SHP77 (cell line): ENCODE measurements around the gene EBF3.
A peak's percentile ranks its signal among the peaks of the same experiment; 100 is the strongest.

Experiments used
- DNase-seq, 2 experiments: peaks; one replicate each; lab custom pipeline; 2025; lab: John Stamatoyannopoulos, UW

EBF3 gene

DNA sequence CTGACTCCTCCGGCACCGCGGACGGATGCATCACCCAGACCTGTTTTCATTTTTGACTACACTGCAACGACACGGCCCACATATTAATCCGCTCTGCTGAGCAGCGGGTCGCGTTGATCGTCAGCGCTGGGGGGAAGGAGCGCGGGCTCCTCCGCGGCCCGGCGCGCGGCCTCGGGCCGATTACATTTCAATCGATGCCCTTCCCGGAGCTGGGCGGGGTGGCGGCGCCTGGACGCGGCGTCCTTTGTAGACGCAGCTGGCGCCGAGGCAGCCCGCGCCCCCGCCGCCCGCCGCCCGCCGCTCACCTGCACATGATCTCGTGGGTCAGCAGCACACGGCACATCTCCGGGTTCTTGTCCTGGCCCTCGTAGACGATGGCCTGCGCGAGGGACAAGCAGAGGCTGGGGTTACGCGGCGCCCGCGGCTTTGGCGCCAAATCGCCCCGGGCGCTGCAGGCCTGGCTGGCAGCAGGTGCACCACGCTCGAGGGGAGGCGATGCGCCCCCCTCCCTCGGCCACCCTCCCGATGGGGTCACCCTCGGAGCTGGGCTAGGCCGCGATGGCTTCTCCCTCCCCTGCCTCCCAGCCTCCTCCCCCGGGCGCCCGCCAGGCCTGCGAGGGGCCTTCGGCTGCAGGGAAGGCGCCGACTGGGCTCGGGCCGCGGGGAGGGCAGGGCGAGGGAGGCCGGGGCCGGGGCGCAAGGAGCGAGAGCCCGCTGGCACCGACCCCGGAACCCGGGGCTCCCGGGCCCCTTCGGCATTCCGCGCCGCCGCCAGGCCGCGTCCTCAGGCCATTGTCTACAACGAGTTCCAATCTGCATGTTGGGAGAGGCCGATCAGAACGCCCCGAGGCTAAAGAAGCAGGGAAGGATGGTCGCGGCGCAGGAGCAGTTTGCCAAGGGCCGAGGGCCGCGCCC, 5.2 kb downstream of the EBF3 start:
- no peak for DNase-seq

DNA sequence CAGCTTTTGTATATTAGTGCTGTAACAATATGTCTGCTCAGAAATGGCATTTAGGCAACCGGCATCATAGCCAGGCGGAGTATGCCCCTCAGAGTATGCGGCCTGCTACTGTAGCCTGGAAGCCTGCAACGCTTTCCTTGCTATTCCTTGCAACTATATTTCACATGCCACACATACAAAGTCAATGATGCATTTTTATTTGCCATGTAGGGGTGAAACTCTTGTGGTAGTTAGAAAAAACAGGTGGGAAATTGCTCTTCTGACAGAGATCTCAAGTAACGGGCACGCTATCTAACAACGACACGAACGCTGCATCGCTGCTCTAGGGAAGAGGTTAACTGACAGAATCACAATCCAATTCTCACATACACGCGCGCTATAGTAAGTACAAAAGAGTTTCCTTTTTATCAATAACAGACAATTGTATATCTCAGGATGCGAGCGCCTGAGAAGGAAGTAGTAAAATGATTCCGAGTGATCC, 5.9 kb downstream of the EBF3 start:
- DNase-seq: no peak

DNA sequence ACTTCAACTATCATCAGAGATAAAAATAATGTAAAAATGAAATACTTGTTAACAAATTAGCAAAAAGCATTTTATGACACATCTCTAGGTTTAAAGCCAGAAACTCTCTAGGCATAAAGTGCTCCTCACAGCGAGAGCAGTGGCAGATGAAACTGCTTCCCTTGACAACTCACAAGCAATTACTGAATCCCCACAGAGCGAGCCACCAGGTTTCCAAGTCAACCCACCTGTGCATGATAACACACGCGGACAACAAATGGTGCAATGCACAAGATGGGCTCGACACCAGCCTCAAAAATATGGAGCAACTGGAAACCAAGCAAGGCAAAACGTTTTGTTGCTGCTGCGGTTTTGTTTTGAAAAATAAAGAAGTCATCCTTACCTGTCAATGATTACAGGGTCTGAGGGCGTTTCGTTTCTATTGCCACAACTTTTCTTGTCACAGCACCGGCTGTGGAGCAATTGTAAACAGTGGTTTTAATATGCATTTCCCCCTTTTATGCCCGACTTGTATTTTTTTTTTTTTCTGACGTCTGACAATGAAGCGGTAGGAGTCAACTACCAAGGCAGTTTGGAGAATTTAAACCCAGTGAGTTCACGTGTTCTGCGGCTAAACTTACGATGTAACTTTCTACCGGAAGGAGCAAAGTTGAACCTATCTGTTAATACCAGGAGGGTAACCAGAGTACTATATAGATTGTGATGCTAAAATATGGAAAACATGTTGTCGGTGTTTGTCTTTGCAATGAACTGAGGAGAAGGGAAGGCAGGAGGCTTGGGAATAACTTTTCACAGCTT, 7.0 kb downstream of the EBF3 start:
- DNase-seq: no peak

GRCh38 chr10:129956286-129956670, 7.8 kb downstream of the EBF3 start:
- no peak for DNase-seq

GRCh38 chr10:129955601-129956285, 8.3 kb downstream of the EBF3 start:
- DNase-seq: peak in 1 of 2 experiments; percentile 10

DNA sequence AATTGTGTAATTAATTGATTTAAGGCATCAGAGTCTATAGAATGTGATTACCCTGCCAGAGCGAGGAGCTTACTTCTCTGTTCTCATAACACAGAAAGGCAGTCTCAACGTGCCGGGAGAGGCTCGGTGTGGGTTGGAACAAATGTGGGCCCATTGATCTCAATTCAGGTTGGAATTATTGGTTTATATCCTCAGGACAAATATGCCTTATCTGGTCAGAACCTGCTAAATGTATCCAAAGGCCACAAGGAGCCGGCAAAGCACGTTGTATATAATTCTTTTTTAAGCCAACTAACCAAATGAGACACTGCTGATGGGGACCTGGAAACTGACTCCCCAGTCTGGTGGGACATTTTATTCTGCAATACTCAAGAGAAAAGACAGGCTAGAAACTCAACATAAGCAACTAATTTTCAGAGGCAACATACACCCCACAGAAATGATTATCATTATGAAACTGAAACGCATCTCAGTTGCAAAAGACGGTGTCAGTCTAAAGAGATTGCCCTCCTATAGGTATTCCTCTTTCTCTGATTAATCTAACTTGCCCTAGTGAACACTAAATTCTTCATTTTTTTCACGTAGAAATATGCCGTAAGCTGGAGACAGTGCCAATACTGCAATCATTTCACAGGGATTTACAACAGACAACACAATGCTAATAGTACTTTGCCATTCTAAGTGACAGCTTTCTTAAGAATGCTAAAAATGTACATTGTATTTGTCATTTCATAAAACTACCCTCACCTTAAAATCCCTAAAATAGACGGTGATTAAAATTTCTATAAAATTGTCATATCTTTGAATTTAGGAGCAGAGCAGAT, 9.4 kb downstream of the EBF3 start:
- no peak for DNase-seq

DNA sequence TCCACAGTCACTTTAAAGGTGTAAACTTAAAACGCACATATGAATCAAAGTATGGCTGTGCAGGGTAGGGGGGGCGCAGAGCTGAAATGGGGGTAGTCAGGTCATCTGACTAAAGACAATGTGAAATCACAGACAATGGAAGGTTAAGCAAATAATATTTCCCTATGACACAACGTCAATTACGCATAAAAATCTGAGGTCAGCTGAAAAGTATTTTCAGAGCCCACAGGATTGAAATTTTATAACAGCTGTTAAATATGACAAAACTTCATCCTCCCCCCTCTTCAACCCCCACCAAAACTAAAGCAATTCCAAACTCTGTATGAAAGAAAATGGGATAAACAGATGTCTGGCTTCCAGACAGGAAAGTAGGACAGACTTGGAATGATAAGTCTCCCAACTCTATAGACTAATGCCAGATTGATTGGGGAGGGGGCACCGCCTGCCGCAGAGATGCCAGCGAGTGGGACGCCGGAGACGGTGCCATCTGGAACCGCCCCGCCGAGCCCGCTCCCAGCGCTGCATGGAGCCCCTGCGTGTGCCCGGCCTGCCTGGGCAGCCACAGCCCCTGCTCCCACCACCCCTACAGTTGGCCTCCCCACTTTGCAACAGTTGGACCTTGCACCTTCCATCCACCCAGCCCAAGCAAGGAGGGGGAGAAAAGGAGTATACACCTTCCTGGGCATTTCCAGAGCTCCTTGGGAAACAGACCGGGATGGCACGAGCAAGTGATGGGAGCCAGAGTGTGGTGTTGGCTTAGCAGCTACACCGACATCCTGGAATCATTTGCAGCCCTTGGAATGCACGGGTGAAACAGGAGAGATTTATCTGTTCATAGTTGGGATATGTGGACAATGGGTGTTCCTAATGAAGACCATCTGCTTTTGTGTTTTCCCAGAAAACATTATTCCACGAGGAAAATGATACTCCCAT, 10.7 kb downstream of the EBF3 start:
- DNase-seq: no peak

GRCh38 chr10:129952378-129953118, 11.5 kb downstream of the EBF3 start:
- DNase-seq: no peak

- no peak for DNase-seq
Measured at GRCh38 chr10:129951970-129952265, 12.2 kb downstream of the EBF3 start.

DNA sequence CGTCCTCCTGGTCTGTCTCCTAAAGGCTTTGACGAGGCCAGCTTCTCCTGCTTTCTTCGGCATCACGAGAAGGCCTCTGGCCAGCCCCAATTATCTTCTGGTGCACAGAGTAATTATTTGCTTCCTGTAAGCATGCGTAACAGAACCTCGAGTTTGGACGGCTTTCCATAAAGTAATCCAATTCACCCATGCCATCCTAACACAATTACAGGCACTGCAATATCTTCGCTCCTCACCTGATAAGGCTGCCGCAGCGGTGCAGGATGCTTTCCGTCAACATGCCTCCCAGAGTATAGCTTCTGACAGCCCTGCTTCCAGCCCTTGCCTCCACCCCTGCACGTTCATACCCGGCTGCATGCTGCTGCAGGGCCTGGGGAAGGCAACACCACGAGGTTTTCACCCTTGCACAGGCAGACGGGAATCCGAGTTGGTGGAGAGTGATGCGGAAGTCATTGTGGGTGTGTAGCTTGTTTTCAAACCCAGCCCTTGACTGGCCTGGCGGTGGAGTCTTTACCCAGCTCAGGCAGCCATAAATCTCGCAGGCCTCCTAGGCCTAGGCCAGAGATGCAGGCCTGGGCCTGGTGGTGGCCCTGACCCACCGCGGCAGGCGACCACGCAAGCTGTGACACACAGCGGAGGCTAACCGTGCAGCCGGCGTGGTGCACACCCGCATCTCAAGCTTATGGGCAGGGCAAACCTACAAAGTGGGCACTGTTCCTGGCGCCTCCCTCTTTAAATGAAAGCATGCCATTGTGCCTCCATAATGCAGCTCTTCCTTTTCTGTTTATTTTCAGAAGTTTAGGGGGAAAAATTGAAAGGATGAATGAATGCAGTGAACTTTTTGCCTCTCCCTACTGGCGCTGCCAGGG, 12.7 kb downstream of the EBF3 start:
- DNase-seq: no peak

- no peak for DNase-seq
Measured at GRCh38 chr10:129950676-129951075, 13.4 kb downstream of the EBF3 start.

- DNase-seq: no peak
Measured at GRCh38 chr10:129949891-129950291, 14.2 kb downstream of the EBF3 start.

- DNase-seq: no peak
Measured at GRCh38 chr10:129949411-129949810, 14.7 kb downstream of the EBF3 start.

GRCh38 chr10:129946859-129947258, 17.2 kb downstream of the EBF3 start:
- DNase-seq: no peak

GRCh38 chr10:129945941-129946760, 17.9 kb downstream of the EBF3 start:
- no peak for DNase-seq

DNA sequence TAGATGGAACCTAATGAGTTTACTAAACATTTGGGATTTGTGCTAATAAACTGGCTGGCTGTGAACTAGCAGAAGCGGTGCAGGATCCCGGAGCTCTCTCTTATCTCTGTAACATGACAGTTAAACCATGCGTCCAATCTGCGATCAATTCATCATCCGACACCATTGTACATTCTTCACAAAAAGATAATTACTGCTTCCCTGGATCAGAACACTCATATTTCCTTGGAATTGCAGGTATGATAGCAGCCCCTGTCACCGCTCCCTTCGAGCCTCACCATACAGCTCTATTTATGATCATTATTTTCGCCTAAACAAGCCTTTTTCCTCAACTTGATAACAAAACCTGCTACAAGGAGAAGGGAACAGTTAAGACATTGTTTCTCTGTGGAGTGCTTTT, 18.5 kb downstream of the EBF3 start:
- no peak for DNase-seq

DNA sequence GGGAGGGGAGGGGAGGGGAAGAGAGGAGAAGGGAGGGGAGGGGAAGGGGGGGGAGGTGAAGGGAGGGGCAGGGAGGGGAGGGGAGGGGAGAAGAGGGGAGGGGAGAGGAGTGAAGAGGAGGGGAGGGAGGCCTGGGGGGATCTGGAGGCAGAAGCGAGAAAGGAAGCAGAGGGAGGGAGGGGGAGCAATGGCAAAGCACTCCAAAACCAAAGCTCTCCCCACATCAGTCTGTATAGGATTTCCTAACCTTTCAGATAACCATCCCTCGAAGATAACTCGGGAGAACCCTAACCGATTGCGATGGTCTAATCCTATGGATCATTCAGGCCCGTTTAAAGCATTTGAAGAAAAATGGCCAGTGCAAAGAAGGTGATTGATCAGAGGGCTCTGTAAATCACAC, 19.0 kb downstream of the EBF3 start:
- no peak for DNase-seq

DNA sequence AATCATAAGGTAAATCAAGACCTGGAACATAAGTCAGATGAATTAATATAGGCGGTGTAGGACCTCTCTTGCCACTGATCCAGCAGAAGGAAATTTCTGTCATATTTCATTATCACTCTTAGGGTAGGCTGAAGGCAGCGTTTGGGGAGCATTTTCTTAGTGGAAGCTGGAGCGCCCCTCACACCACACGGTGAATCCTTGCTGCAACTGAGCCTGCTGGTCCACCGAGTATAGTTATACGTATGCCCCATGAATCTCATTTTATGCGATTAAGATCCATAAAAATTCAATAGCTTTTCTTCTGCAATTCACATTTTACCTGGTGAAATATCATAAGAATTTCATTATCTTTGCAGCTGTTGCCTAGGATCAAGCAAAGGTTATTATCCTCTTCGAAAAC, 19.6 kb downstream of the EBF3 start:
- DNase-seq: no peak
